SK-N-SH (cell line): Measurements from ENCODE around the gene PISD.

Experiments
- EP300 ChIP-seq, 2 experiments: IDR thresholded peaks; 2 replicates each; pipeline versions ENCODE4 v1.4.0 to v1.6.1; 2012; ENCODE audit warnings: borderline replicate concordance in 1 of 2, low read depth in 1 of 2, low read length in 1 of 2
- FOXJ3 ChIP-seq: sonication (generic); formaldehyde crosslinking; IDR thresholded peaks from 2 replicates; pipeline ENCODE4 v1.5.1; 2020; ENCODE audit warnings: mild to moderate bottlenecking, missing genetic modification reagents
- MXI1 ChIP-seq: IDR thresholded peaks from 2 replicates; pipeline ENCODE4 v1.6.1; 2012; ENCODE audit warnings: mild to moderate bottlenecking, low read depth, low read length, improper control_type of control experiment
- POLR2AphosphoS5 ChIP-seq: IDR thresholded peaks from 2 replicates; pipeline ENCODE4 v1.6.1; 2012; ENCODE audit warnings: low read depth, low read length
- RXRA ChIP-seq: IDR thresholded peaks from 2 replicates; pipeline ENCODE4 v1.4.0; 2012; ENCODE audit warnings: low read depth, mild to moderate bottlenecking, borderline replicate concordance
- SMC3 ChIP-seq: IDR thresholded peaks from 2 replicates; pipeline ENCODE4 v1.6.1; 2012; ENCODE audit warnings: low read depth, low read length, improper control_type of control experiment
- TAF1 ChIP-seq: IDR thresholded peaks from 2 replicates; pipeline ENCODE4 v1.6.1; 2012; ENCODE audit warnings: low read depth, mild to moderate bottlenecking, low read length, moderate library complexity, borderline replicate concordance
- TEAD4 ChIP-seq: IDR thresholded peaks from 2 replicates; pipeline ENCODE4 v1.4.0; 2012; ENCODE audit warnings: mild to moderate bottlenecking, borderline replicate concordance; ENCODE audit not compliant: insufficient read depth
- YY1 ChIP-seq: IDR thresholded peaks from 2 replicates; pipeline ENCODE4 v1.4.0; 2012; ENCODE audit warnings: low read depth, mild to moderate bottlenecking
- TF ChIP-seq, protein P1 (sequence below): fragments of 200-600 bp; sonication (generic); IDR thresholded peaks from 2 replicates; pipeline ENCODE4 v1.6.1; 2017; ENCODE audit warnings: antibody characterized with exemption, mild to moderate bottlenecking, moderate library complexity
- TF ChIP-seq, protein P2 (sequence below): IDR thresholded peaks from 2 replicates; pipeline ENCODE4 v1.6.1; 2012; ENCODE audit warnings: mild to moderate bottlenecking, low read depth, low read length, moderate library complexity

DNA sequence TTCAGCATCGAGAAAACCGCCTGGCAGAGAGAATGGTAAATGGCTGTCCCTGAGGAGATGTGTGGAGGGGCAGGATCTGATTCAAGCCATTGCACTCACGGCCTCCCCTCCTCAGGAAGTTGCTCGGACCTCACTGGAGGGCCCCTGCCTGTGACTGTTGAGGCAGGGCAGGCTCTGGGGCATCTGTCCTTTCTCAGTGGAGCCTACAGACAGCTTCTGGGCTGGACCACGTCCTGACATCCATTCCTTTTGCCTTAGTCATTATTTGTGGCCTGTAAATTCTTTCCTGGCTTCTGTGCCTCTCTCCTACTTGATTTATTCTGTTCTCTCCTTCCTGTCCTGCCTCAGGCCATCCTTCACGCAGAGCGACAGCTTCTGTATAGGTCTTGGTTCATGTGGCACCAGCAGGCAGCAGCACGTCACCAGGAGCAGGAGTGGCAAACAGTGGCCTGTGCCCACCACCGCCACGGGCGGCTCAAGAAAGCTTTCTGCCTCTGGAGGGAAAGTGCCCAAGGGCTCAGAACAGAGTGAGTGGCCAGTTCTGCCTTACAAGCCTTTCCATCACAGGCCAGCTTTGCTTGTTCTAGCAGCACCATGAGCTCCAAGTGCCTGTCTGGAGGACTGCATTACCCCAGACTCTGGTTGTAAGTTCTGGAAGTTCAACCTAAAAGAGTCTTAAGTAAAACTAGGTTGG, 59.6 kb downstream of the PISD start:
- TF ChIP-seq, protein P1, sequence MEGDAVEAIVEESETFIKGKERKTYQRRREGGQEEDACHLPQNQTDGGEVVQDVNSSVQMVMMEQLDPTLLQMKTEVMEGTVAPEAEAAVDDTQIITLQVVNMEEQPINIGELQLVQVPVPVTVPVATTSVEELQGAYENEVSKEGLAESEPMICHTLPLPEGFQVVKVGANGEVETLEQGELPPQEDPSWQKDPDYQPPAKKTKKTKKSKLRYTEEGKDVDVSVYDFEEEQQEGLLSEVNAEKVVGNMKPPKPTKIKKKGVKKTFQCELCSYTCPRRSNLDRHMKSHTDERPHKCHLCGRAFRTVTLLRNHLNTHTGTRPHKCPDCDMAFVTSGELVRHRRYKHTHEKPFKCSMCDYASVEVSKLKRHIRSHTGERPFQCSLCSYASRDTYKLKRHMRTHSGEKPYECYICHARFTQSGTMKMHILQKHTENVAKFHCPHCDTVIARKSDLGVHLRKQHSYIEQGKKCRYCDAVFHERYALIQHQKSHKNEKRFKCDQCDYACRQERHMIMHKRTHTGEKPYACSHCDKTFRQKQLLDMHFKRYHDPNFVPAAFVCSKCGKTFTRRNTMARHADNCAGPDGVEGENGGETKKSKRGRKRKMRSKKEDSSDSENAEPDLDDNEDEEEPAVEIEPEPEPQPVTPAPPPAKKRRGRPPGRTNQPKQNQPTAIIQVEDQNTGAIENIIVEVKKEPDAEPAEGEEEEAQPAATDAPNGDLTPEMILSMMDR: no peak
- TF ChIP-seq TEAD4 (peak; percentile 87), SMC3 (no peak), FOXJ3 (CRISPR knock-in tag) (no peak), TAF1 (no peak; the same call in 1 of the 2 replicates), MXI1 (no peak), EP300 (IDR thresholded peaks at IDR 0.05; ENCODE audit: borderline replicate concordance in 1 of 2, low read depth in 1 of 2, low read length in 1 of 2) (peak; percentile 68 to 87; a peak in 3 of 4 replicates), POLR2AphosphoS5 (peak; percentile 97), YY1 (peak; percentile 56; the same call in 1 of the 2 replicates), RXRA (no peak; the same call in 1 of the 2 replicates)
- TF ChIP-seq, protein P2, sequence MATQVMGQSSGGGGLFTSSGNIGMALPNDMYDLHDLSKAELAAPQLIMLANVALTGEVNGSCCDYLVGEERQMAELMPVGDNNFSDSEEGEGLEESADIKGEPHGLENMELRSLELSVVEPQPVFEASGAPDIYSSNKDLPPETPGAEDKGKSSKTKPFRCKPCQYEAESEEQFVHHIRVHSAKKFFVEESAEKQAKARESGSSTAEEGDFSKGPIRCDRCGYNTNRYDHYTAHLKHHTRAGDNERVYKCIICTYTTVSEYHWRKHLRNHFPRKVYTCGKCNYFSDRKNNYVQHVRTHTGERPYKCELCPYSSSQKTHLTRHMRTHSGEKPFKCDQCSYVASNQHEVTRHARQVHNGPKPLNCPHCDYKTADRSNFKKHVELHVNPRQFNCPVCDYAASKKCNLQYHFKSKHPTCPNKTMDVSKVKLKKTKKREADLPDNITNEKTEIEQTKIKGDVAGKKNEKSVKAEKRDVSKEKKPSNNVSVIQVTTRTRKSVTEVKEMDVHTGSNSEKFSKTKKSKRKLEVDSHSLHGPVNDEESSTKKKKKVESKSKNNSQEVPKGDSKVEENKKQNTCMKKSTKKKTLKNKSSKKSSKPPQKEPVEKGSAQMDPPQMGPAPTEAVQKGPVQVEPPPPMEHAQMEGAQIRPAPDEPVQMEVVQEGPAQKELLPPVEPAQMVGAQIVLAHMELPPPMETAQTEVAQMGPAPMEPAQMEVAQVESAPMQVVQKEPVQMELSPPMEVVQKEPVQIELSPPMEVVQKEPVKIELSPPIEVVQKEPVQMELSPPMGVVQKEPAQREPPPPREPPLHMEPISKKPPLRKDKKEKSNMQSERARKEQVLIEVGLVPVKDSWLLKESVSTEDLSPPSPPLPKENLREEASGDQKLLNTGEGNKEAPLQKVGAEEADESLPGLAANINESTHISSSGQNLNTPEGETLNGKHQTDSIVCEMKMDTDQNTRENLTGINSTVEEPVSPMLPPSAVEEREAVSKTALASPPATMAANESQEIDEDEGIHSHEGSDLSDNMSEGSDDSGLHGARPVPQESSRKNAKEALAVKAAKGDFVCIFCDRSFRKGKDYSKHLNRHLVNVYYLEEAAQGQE: peak; percentile 30; the same call in 1 of the 2 replicates
